Melanocyte of skin (primary cell): ENCODE results near the gene POU2AF2. TPM values are rescaled to one million over a fixed set of nuclear protein-coding genes. Genes with fewer than 3 reads are reported as not detected.

Source experiments
- total RNA-seq, 2 donors: library from RNA; depleted of rRNA; stranded (reverse); fragments of >200 nt; gene quantifications; 2 replicates each; pipeline ENCODE4 v1.2.3, GENCODE V29; 2012

Gene POU2AF2, protein sequence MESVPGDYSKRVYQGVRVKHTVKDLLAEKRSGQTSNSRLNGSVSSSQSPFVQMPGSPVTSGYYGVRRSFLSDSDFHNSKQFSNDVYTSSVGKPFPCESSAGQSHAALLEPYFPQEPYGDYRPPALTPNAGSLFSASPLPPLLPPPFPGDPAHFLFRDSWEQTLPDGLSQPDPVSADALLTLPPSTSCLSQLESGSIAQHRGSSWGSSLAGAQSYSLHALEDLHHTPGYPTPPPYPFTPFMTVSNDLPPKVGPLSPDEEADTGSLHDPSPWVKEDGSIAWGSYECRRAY
- total RNA-seq: not detected

DNA sequence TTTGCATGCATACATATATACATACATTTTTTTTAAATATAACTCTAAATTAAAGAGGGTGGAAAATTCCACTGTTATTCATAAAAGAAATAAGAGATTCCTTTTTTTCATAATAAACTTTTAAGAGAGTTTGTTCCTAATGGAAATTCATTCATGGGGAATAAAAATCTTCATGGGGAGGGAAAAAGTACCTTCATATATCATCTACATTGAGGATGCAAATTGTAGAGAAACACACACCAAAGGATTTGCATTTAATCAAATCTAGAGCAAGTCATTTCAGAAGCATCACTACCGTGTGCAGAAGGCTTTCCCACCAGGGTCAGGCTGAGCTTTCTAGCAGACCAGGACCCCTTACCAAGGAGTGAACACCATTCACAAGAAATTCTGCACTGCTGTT lies at the start of gene POU2AF2:
TSS of gene POU2AF2 (plus strand) at position 301 of the 400 bp plus-strand sequence. CDS start 129 bp downstream, outside the sequence.

DNA sequence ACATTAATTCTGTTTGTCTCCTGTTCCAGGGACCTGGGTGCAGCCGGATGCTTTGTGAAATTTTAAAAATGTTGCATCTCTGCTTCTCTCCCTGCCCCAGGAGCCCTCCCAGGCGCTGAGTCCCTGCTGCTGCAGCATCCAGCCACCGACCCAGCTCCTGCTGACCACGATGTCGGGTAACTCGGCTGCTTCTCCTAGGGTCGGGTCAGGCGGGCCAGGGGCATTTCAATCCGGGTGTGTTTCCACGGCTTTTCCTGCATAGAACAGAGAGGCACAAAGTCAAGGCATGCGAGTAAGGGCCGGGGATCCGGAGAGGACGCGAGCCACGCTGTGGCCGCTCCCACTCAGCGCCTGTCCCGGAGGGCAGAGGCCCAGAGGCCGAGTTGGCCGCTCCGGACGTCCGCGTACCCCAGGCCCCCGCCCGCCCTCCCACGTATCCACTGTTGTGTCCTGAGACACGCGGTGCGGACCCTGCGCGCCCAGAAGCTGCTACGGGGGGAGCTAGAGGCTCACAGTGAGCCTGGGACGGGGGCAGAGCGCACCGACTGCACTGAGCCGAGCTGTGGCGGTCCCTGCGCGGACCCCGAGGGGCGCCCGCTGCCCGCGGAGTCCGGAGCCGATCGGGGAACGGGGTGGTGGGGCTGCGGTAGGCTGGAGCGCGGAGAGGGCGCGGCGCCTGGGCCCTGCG lies 53.0 kb downstream of the POU2AF2 start, which contains the start of gene POU2AF3:
TSS of gene POU2AF3 (plus strand) at position 134 of the 688 bp plus-strand sequence. CDS start at position 170, 36 bp downstream.

Other genes starting within 250 kb of the POU2AF2 start
- not detected for gene POU2AF3, start 52.8 kb downstream of the POU2AF2 start, total RNA-seq
- gene POU2AF1, start 133.6 kb downstream of the POU2AF2 start, total RNA-seq: not detected